Urothelium cell line (cell line): ENCODE measurements around the gene SAPCD2.
A peak's percentile ranks its signal among the peaks of the same experiment; 100 is the strongest.
"Not testable (repeated sequence)": the region's sequence is repeated elsewhere in the genome, so short reads cannot be mapped to it uniquely, and the experiment has no call there.

Experiments
- DNase-seq: peaks from one replicate; pipeline ENCODE4 v3.0.0; 2011; ENCODE audit warnings: low spot score, mixed read lengths
- FAIRE-seq: peaks from 2 replicates; lab custom pipeline; 2011; peaks lifted over from hg19 to GRCh38; lab: Jason Lieb, UNC

Gene SAPCD2

DNA sequence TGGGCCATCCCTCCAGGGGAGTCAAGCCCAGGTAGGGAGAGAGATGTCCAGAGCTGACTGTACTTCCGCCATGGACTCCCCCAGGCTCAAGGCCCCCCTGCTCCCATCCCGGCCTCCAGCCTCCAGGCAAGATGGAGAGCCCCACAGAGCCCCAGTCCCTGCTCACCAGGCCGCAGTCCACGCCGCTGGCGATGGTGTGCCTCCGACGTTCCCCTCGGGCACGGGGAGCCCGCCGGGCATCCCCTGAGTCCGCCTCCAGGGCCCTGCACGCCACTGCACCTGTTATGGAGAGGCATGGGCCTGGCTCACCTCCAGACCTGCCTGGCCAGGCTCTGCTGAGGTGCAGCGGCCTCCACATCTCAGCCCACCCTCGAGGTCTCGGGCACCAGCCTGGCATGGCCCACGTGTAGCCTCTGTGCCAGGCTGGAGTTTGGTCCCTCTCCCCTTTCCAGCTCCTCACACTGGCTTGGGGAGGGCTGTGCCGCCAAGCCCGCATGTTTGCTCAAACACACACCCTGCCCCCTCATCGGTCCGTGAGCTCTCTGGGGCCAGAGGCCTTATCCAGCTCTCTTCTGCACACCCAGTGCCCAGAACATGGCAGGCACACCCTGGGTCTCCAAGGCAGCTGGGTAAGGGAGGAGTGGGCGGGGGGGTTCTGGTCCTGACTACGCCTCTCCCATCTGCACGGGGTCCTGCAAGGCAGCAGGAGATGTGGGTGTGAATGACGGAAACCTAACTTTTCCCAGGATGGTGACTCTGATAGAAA is 4.1 kb downstream of the SAPCD2 start:
- FAIRE-seq: no peak
- DNase-seq: no peak

DNA sequence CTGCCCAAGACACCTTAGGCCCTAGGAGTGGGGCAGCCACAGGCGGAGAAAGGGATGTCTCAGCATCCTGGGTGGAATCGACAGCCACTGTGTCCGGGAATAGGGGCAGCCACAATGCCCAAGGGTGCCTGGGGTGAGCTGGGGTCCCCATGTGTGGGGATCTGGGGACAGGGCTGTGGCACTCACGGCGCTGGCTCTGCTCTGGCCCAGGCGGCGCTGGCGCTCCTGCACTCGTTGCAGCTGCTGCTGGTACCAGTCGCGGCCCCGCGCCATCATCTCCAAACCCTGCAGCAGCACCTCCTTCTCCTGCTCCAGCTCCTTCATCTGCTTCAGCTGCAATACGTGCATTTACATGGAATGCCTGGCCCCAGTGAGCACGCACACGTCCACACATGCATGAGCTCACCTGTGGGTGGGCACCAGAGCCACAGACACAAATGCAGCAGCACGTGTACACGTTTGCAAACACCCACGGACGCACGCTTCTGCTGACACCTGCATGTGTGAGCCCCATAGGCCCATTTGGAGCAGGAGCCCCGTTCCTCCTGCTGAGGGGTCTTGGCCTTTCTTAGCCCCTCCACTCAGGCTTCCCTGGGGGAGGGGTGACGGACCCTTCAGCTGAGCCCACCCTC is 4.9 kb downstream of the SAPCD2 start:
- no peak for DNase-seq
- no peak for FAIRE-seq

DNA sequence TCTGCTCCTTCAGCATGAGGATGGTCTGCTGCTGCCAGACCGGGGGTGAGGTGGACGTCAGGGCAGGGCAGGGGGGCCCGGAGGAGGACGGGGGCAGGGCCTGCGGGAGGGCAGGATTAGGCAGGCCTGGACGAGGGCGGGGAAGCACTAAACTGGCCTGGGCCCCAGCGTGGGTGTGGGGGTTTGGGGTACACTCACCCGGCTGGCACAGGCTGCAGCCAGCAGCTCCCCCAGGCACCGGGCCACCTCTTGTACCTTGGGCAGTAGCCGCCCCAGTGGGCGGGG is 5.5 kb downstream of the SAPCD2 start:
- DNase-seq: no peak
- FAIRE-seq: no peak

DNA sequence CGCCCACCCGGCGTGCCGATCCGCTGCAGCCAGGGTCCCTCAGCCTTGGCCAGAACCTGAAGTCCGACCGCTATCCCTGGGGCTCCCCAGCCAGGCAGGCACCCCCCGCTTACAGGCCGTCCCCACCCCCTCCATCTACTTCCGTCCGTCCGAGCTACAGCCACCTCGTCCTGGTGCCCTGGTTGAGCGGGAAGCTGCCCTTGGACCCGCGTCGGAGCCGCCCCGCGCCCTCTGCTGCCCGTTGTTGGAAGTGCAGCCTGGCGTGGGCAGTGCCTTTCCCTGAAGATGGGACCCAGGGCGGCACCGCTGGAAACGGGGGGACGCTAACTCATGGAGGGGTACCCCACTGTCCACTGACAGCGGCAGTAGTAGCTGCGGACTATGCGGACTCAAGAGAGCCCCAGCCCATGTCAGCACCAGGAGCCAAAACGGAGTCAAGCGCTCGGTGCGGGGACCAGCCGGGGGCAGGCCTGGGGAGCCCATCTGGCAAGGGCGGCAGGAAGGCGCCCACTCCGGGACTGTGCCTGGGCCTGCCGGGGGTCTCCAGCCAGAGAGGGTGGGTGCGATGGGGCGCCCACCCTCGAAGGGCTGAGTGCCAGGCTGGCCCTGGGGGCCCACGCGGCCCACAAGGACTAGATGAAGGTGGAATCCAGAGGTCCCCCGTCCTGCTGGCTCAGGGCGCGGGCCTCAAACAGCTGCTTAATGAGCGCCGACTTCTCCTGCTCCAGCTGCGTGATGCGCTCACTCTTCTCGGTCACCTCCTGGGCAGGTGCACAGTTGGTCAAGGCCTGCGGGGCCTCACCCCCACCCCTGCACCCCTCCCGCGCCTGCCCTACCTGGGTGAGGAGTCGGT is 6.1 kb downstream of the SAPCD2 start:
- FAIRE-seq (peak; percentile 59), DNase-seq (peak; percentile 63)

DNA sequence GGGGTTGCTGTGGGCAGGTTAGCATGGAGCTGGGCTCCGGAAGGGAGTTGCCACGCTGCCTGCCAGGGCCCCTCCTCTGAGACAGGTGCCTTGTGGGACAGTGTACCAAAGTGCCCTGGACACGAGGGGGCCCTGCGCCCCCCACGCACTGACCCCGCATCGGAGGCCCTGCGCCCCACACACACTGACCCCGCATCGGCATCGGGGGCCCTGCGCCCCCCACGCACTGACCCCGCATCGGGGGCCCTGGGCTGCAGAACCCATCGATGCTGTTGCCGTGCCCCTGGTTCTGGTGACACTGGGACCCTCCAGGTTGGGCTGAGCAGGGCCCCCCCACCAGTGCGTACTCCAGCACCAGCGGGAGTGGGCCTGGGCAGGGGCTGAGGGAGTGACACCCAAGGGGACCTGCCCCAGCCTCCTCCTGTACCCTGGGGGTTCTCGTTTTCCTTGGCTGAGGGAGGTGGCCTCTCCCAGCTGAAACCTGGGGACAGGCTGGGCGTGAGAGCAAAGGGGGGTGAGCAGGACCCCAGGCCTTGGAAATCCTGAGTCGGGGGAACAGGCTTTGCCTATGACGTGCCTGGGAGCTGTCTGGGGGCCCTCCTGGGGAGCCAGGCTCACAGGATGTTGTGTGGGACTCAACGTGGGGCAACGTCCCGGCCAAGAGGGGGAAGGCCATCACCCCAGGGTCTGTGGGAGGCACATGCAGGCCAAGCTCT is 6.9 kb downstream of the SAPCD2 start:
- DNase-seq (no peak), FAIRE-seq (no peak)

DNA sequence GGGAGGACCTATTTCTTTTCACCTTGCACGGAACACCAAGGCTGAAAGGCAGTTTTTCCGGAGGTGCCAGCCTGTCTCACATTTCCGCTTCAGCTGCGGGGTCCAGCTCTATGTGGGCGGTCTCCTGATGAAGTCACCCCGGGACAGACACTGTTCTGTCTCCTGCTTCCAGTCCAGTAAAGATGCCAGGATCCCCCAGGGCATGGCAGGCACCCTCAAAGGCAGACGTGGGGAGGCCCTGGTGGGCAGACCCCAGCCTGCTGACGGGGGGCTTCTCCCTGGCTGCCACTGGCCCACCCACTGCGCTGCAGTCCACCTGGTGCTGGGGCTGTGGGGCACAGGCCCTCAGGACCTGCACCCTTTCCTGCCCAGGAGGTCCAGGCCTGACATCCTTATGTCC is 7.6 kb downstream of the SAPCD2 start:
- FAIRE-seq, DNase-seq: not testable (repeated sequence)

DNA sequence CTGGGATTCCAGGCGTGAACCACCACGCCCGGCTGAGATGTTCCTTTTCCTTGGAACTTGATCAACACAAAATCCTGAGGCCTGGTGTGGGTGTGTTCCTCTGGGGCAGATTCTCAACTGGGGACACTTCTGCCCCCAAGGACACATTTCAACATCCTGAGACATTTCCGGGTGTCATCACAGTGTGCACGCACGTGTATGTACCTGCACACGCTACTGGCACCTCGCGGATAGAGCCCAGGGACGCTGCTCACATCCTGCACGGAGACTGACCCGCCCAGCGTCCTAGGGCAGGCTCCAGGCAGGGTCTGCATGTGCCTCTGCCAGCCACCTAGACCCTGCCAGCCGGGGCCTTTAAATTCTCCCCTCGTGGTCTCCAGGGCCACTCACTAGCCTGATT is 8.0 kb downstream of the SAPCD2 start:
- DNase-seq: no peak
- FAIRE-seq: no peak

DNA sequence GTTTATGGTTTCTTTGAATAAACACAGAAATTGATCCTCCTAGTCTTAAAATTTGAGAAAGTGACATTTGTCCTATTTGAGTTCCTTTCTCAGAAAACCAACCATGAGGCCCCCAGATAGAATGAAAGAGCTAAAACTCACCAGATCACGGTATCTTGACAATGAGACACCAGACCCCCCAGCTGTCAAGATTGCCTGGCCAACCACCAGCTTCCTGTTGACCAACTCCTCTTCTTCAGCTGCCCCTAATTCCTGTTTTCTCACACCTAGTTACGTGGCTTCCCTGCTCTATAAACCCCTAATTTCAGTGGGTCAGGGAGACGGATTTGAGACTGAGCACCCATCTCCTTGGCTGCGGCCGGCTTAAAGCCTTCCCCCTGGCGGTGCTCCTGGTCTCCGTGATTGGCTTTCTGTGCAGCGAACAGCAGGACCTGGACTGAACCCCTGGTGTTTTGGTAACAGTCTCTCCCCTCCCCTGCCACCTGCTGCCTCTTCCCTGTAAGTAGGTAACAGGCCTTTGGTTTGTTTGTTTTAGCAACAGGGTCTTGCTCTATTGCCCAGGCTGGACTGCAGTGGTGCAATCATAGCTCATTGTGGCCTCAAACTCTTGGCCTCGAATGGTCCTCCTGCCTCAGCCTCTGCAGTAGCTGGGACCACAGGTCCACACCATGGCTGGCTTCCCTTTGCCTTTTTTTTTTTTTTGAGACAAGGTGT is 11.7 kb downstream of the SAPCD2 start:
- FAIRE-seq (no peak), DNase-seq (no peak)

DNA sequence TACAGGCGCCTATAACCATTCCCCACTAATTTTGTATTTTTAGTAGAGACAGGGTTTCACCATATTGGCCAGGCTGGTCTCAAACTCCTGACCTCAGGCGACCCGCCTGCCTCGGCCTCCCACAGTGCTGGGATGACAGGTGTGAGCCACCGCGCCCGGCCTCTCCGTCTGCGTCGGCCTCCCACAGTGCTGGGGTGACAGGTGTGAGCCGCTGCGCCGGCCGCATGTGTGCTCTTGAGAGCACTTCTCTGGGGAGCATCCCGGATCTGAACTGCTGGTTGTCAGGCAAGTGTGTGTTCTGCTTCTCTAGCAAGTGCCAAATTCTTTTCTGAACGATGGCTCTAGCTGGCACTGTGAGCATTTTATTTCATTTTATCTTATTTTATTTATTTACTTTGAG is 12.8 kb downstream of the SAPCD2 start:
- DNase-seq: no peak
- no peak for FAIRE-seq

DNA sequence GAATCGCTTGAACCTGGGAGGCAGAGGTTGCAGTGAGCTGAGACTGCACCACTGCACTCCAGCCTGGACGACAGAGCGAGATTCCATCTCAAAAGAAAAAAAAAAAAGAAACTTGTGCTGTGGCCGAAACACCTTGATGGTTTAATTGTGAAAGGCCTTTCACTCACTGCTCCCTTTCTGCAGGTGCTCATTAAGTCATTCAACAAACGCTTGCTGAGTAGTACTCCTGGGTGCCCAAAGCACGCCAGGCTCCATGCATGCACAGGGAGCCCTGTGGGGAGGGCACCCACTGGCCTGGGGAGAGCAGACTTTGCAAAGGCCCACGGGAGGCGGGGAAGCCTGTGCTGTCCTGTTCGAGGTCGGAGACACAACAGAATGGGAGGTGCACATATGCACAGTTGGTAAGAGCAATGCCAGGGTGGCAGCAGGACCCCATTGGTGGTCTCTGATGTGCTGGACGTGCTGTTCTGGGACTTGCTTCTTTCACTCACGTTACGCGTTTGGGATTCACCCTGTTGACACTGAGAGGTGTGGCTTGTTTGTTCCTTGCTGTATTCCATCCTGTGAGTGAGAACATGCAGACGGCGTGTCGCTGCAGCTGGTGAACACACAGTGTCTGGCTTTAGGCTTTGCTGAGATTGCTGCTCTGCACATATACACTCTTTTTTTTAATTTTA is 13.5 kb downstream of the SAPCD2 start:
- FAIRE-seq: no peak
- DNase-seq: no peak

DNA sequence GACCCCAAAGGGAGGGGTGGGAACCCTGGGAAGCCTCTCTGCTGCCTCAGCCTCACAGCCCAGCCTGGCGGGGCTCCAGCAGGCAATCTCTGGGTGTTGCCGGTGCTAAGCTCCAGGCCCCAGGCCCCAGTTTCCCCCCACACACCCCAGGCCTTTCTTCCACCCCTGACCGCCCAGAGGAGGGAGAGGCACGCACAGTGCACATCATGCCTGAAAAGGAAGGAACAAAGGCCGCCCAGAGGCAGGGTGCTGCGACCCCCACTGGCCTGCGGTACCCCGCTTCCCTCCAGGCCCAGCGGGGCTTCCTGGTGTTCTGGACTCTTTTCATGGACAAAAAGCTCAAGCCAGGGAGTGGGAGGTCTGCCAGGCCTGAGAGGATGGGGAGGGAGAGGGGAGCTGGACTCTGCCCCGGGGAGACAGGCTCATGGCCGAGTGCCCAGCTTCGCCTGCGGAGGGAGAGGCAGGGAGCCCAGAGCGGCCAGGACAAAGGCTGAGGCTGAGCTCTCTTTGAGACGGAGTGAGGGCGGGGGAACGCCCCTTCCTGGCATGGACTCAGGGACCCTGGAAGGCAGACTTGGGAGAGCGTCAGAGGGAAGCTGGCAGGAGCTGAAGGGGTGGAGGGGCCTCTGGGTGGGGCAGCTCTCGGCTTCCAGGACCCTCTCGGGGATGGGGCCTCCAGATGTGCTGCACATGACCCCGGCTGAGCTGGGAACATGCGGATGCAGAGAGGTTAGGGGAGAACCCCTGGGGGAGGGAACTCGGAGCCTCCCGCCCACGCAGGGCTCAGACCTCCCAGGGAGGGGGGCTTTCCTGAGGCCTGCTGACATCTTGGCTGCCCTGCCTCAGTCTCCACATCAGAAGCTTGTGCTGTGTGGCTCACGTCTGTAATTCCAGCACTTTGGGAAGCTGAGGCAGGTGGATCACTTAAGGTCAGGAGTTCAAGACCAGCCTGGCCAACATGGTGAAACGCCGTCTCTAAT is 14.7 kb downstream of the SAPCD2 start:
- FAIRE-seq (no peak), DNase-seq (no peak)

DNA sequence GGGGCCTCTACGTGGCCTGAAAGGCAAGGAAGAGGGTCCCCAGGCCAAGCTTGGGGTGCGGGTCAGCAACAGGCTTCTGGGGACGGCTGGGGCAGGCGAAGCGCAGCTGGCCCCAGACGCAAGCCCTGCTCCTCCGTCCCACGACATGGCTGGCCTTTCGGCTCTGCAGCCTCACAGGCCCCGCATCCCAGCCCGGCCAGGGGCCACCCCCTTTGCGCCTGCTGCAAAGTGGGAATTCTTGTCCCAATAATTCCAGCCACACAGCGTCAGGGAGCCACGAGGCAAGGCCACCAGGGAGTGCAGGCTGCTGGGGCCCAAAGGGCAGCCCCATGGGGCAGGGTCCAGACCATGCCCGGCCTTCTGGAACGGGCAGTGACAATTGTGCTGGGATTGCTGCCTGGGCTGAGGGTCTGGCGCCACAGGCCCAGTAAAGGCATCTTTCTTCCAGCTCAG is 15.4 kb downstream of the SAPCD2 start:
- no peak for DNase-seq
- no peak for FAIRE-seq

DNA sequence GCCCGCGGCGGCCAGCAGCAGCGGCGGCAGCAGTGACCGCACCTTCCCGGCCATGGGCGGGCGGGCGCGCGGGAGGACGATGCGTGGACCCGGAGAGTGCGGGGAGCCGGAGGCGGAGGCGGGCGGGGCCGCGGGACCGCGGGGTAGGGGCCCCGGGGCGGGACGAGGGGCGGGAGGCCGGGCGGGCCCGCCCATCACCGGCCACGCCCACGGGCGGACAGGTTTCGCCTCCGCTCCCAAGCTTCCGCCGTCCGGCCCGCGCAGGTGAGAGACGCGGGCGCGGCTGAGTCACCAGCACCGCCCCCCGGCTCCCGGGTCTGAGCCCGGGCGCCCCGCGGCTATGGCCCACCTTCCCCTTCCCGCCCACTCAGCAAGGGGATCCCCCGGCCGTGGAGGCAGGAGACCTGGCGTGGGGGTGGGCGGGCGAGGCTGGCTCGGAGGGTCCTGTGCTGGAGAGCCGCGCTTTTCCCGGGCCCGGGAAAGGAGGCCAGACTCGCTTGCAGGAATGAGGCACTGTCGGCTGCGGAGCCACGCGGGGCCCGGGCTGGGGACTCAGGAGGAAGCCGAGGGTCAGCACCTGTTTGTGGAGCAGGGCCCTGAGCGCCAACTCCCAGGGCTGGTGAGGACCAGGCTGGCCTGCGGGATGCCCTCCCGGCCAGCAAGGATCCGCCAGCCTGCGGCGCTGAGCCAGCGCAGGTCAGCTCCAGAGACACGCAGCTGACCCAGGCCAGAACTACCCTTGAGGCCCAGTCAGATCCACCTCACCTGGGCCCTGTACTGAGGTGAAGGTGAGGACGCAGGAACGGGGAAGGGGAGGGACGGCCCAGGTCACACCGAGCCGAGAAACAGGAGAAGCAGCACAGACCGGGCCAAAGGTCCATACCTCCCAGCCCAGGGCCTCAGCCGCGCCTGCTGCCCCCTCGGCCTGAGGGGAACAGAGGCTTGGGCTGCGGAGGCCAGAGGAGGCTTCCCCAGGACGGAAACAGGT is 16.1 kb downstream of the SAPCD2 start, which contains the start of gene ENTPD2:
Gene ENTPD2 (minus strand): TSS at position 118 of the 988 bp plus-strand sequence. CDS start 64 bp downstream, at position 54.
- no peak for FAIRE-seq
- no peak for DNase-seq

DNA sequence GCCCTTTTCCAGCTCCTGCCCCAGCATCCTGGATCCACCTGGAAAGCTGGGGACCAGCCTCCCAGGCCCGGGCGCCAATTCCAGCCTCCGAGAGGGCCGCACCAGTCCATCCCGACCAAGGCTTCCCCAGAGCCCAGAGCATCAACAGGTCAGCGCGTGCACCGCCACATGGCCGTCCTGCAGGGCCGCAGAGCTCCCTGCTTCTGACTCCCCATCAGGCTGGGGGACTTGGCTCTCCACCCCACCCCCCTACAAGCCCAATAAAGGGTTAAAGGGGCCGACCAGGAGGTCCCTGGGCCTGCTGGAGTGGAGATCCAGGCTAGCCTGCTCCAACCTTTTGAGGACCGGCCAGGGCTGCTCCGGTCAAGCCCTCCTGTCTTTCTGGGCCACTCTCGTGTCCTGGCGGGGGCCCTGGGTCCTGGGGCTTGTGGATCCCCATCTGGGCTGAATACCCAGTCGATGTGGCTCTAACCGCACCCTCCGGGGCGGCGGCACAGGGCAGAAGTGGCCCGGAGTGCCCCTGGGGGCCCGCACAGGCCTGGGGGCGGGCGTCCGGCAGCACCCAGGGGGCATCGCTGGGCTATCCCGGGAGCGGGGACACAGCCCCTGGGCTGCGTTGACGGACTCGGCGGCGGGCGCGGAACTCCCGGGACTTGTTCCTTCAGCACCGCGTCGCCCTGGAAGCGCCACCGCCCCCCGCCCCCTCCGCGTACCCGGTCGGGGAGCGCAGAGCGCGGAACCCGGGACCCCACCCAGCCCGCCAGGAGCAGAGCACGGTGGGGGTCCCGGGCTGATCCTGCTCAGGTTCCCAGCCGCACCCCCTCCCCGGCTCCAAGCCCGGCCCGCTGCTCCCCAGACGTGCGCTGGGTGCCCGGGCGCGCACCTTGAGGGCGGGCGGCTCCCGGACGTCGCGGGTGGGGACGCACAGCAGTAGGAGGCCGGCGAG is 17.1 kb downstream of the SAPCD2 start:
- DNase-seq (no peak), FAIRE-seq (no peak)

DNA sequence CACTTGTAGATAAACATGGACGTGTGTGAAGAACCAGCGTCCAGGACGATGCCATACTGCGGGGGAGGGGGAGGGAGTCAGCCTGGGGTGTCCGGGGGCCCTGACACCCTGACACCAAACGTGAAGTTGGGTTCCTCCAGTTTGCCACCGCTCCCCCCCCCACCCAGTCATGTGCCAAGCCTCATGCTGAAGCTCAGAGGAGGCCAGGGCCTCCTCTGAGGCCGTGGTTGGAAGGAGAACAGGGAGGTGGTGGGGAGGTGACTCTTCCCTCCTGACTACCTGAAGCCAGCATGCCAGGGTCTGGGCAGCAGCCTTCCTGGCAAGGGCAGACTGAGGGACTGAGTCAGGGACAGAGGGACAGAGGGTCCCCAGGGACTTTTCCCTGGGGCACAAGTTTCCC is 18.1 kb downstream of the SAPCD2 start:
- DNase-seq: no peak
- no peak for FAIRE-seq

DNA sequence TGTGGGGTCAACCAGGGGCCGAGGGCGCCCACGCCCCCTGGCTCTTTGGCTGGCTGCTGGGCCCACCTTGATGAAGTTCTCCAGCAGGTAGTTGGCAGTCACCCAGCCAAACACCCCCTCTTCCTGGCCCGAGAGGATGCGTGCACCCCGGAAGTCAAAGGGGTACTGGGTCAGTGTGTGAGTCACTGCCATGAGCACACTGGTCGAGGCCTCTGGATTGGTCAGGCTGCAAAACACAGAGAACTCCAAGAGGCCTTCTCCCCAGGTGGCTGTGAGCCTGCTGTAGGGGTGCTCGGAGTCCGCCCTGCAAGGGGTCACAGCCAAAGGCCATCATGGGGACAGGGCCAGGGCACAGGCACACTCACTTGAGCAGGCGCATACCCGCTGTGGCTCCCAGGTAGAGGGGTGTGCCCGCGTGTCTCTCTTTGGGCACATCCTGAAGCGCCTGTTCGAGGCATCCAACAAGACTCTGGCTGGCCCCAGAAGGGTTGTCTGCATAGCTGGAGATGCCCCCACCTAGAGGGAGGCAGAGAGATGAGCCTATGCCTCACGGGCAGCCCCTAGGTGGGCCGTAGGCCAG is 19.1 kb downstream of the SAPCD2 start:
- FAIRE-seq: no peak
- no peak for DNase-seq
